GM23338 (cell line): Measurements from ENCODE around the gene LRRC27.

Source experiments
- CREB1 ChIP-seq: fragments of 250-450 bp; sonication (Bioruptor Pico); IDR thresholded peaks from 2 replicates; pipeline ENCODE4 v1.5.0; 2020; ENCODE audit warnings: low read depth, mild to moderate bottlenecking, moderate library complexity
- EZH2 ChIP-seq: fragments of 200-600 bp; sonication (generic); IDR thresholded peaks from one replicate; pipeline ENCODE4 v1.8.0; 2017; ENCODE audit warnings: antibody characterized with exemption, mild to moderate bottlenecking, low read depth; ENCODE audit not compliant: unreplicated experiment
- POLR2AphosphoS5 ChIP-seq: IDR thresholded peaks from 2 replicates; pipeline ENCODE4 v1.6.1; 2016; ENCODE audit warnings: antibody characterized with exemption, low read depth
- STAT1 ChIP-seq: IDR thresholded peaks from one replicate; pipeline ENCODE4 v1.6.1; 2016; ENCODE audit warnings: antibody characterized with exemption; ENCODE audit not compliant: unreplicated experiment
- TF ChIP-seq, protein P1 (sequence below): IDR thresholded peaks from one replicate; pipeline ENCODE4 v1.6.1; 2018; ENCODE audit warnings: antibody characterized with exemption; ENCODE audit not compliant: unreplicated experiment
- TF ChIP-seq, protein P2 (sequence below), 2 experiments: fragments of 200-600 bp in 1 of 2; sonication (generic) in 1 of 2; conservative IDR thresholded peaks; 2 replicates each; pipeline versions ENCODE4 v1.5.1 to v1.6.1; 2016 to 2017; ENCODE audit warnings: antibody characterized with exemption in 2 of 2, low read depth in 2 of 2, mild to moderate bottlenecking in 2 of 2, moderate library complexity in 1 of 2

DNA sequence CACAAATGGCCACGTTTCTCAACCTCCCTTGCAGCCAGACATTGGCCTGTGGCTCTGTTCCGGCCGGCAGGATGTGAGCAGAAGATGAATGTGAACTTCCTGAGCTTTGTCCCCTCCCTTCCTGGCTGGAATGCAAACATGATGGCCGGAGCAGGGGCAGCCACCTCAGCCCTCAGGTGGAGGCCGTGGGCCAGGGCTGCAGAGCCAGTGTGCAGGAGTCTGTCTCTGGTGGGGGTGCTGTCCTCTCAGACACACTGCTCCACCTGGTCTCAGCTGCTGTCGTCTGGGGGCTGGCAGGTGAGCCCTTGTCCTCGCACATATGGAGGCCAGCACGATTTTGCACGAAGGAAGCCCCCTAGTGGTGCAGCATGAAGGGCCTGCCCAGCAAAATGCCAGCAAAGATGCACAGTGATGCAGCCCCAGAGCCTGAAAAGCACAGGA is 39.7 kb downstream of the LRRC27 start:
- TF ChIP-seq, protein P1, sequence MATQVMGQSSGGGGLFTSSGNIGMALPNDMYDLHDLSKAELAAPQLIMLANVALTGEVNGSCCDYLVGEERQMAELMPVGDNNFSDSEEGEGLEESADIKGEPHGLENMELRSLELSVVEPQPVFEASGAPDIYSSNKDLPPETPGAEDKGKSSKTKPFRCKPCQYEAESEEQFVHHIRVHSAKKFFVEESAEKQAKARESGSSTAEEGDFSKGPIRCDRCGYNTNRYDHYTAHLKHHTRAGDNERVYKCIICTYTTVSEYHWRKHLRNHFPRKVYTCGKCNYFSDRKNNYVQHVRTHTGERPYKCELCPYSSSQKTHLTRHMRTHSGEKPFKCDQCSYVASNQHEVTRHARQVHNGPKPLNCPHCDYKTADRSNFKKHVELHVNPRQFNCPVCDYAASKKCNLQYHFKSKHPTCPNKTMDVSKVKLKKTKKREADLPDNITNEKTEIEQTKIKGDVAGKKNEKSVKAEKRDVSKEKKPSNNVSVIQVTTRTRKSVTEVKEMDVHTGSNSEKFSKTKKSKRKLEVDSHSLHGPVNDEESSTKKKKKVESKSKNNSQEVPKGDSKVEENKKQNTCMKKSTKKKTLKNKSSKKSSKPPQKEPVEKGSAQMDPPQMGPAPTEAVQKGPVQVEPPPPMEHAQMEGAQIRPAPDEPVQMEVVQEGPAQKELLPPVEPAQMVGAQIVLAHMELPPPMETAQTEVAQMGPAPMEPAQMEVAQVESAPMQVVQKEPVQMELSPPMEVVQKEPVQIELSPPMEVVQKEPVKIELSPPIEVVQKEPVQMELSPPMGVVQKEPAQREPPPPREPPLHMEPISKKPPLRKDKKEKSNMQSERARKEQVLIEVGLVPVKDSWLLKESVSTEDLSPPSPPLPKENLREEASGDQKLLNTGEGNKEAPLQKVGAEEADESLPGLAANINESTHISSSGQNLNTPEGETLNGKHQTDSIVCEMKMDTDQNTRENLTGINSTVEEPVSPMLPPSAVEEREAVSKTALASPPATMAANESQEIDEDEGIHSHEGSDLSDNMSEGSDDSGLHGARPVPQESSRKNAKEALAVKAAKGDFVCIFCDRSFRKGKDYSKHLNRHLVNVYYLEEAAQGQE = no peak
- TF ChIP-seq POLR2AphosphoS5 (no peak), CREB1 (no peak), EZH2 (no peak), STAT1 (no peak)
- TF ChIP-seq, protein P2, sequence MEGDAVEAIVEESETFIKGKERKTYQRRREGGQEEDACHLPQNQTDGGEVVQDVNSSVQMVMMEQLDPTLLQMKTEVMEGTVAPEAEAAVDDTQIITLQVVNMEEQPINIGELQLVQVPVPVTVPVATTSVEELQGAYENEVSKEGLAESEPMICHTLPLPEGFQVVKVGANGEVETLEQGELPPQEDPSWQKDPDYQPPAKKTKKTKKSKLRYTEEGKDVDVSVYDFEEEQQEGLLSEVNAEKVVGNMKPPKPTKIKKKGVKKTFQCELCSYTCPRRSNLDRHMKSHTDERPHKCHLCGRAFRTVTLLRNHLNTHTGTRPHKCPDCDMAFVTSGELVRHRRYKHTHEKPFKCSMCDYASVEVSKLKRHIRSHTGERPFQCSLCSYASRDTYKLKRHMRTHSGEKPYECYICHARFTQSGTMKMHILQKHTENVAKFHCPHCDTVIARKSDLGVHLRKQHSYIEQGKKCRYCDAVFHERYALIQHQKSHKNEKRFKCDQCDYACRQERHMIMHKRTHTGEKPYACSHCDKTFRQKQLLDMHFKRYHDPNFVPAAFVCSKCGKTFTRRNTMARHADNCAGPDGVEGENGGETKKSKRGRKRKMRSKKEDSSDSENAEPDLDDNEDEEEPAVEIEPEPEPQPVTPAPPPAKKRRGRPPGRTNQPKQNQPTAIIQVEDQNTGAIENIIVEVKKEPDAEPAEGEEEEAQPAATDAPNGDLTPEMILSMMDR (conservative IDR thresholded peaks at IDR 0.05; ENCODE audit: low read depth in 2 of 2) = peak; percentile 53 to 61
